Stimulated activated CD4-positive, alpha-beta T cell treated with anti-CD3 and anti-CD28 coated beads, Interleukin-2, amount 100 ng/mL, for 48 hours (primary cell): ENCODE measurements around the gene KMO.
A peak's percentile ranks its signal among the peaks of the same experiment; 100 is the strongest.

ENCODE experiments used
- DNase-seq, 2 donors: peaks; one replicate each; pipeline ENCODE4 v3.0.0-alpha.2; 2020

KMO gene

DNA sequence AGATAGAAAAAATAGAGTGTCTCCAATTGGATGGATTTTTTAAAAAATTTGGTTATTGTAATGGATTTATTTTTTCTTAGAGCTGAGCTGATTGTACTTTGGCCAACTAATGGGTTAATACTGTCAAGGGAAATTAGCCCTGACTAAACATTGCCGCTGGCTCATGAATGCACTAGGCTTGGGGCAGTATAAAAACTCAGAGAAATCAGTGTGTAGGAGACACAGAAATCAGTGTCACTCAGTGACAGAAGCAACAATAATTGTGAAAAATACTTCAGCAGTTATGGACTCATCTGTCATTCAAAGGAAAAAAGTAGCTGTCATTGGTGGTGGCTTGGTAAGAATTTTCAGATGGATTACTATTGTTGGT lies at the start of gene KMO:
Gene KMO, plus strand, starts transcription at position 217 of the 370 bp plus-strand sequence. Its CDS starts 67 bp downstream, at position 284.
- DNase-seq, result no peak

GRCh38 chr1:241482761-241483250 lies 49.4 kb upstream of the KMO start:
- DNase-seq, result no peak

DNA sequence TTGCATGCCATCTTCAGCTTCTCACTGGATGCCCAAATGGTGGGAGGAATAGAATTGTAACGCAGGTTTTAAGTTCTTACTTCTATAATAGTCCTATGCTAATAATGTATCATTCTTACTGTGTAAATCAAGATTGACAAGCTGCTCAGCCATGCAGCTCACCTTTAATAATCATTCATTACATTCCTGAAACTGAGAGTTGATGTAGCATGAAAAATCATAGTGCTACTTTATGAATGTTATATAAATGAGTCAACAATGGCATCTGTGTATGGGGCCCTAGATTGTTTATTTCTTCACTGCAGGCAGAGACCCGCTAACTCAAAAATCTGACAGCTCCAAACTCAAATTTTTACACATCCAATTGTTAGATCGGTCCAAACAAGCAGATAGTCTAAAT lies 47.0 kb upstream of the KMO start:
- no peak for DNase-seq

DNA sequence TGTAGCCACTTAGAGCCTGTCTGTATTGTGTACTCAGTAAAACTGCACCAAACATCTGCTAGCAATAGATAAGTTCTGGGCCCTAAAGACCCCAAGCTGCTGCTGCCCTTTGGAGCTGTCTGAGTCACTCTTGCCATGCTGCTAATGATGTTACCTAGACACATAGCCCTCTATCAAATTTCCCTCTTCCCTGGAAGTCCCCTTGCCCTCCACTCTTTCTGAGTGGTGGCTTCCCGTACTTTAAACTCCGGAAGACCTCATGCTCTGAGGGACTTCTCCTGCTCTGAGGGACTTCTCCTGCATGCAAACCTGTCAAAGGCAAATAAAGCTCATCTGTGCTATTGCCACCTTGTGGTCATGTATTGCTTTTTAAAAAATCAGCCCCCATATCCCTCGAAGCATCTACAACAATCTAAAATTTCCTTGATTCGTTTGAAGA lies 46.6 kb upstream of the KMO start:
- no peak for DNase-seq

- DNase-seq, result no peak
Observed at GRCh38 chr1:241488739-241489138, 43.4 kb upstream of the KMO start.

- DNase-seq, result no peak
Observed at GRCh38 chr1:241495741-241496140, 36.4 kb upstream of the KMO start.

DNA sequence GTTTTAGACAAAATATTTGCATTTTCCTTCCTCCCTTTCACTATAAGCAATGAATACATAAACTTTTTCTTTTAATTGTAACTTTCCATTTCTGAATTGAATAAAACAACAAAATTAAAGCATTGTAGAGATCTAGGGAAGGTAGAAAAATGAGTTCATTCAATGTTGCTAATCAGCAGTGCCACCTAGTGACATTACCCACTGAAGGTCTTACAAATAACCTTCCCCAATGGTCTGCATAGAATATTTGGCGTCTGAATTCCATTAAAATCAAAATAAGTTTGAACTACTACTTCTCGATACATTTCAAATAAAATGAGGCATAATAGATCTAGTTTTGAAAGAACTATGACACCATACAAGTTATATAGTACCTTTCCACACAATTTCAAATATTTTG lies 32.3 kb upstream of the KMO start:
- DNase-seq, result no peak

DNA sequence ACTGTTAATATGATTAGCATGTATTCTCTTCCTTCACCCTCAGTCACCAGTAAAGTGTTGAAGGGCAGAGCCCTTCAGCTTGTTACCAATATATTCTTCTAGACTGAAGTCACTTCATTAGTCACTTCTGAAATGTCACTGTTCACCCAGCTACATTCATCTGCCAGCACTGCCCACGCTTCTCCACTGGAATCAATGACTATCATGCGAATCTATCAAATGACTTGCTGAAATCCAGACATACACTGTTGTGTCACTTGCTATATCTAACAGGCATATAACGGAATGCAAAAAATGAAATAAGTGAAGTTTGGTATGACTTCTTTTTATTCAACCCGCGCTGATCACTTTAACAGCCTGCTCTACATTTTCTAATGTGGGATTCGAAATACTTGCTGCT lies 28.7 kb upstream of the KMO start:
- peak in 1 of 2 donors; percentile 7 for DNase-seq

GRCh38 chr1:241507189-241507863 lies 24.9 kb upstream of the KMO start:
- DNase-seq, result no peak

- no peak for DNase-seq
Observed at GRCh38 chr1:241513378-241513777, 18.8 kb upstream of the KMO start.

DNA sequence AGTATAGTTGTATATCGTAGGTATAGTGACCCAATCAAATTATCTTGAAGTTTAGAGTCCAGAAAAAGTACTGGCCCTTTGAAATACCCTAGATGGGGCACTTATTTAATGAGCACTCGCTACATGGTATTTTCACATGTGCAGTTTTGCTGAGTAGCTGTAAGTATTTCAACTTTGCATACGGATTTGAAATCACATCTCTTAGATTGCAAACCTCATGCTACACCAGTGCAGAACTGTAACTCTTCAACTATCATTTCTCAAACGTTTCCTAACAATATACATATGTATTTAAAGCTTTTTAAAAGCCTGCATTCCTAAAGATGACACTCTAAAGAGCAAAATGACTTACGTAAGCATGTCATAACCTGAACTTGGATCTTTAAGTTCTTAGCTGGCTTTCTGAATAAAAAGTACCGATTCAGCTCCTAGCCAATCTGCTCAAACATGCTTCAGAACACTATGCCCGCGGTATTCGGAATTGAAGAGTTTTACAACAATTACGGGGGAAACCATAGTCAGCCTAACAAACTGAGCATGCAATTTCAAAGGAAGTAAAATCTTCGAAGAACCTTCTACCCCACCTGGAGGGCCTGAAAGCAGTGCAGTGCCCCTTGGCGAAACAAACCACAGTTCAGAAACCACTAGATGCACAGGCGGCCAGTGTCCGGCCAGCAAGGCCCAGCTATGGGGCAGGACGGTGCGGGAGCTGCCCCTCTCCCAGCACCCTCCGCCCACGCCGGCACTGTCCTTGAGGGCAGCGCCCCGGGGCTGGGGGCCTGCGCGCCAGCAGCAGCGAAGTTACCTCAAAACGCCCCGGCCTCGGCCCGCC lies 13.5 kb upstream of the KMO start:
- peak; percentile 19 to 20 for DNase-seq

- DNase-seq, result peak; percentile 86 to 87
Observed at GRCh38 chr1:241519308-241520079, 12.7 kb upstream of the KMO start, which contains the start of gene FH. FH (minus strand) TSS chr1:241519755; CDS start chr1:241519722, 33 bp downstream.

DNA sequence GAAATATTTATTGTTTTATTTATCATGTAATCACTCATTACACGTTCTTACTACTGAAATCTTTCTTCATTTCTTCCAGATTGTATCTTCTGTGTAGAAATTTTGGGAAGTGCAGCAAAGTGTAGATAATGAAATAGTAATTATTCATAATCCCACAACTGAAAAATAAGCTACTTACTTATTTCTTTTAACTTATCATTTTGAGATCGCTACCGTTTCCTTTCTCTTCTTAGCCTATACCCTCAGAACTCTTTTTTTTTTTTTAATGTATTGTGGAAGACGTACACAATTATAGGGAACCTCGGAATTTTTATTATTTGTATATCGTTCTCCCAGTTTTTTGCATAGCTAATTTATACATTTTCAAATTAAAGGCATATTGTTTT lies 12.1 kb upstream of the KMO start:
- DNase-seq, result no peak

- no peak for DNase-seq
Observed at GRCh38 chr1:241521718-241522117, 10.5 kb upstream of the KMO start.

GRCh38 chr1:241525026-241525425 lies 7.2 kb upstream of the KMO start:
- no peak for DNase-seq

DNA sequence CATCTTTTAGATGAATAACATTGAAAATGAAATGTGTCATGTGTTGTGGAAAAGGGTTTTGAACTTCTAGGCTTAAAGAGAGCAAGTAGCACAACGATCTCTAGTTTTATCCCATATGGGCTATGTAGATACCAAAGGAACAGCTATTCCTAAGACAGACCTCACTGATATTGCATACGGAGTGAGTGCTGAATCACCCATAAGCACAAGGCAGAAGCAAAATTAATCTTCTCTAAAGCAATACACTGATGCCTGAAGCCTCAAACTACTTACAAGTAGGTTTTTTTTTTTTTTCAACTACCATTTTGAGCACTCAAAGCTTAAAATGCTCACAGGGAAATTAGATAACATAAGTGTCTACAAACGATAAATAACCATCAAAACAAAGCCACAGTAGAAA lies 5.0 kb upstream of the KMO start:
- no peak for DNase-seq

DNA sequence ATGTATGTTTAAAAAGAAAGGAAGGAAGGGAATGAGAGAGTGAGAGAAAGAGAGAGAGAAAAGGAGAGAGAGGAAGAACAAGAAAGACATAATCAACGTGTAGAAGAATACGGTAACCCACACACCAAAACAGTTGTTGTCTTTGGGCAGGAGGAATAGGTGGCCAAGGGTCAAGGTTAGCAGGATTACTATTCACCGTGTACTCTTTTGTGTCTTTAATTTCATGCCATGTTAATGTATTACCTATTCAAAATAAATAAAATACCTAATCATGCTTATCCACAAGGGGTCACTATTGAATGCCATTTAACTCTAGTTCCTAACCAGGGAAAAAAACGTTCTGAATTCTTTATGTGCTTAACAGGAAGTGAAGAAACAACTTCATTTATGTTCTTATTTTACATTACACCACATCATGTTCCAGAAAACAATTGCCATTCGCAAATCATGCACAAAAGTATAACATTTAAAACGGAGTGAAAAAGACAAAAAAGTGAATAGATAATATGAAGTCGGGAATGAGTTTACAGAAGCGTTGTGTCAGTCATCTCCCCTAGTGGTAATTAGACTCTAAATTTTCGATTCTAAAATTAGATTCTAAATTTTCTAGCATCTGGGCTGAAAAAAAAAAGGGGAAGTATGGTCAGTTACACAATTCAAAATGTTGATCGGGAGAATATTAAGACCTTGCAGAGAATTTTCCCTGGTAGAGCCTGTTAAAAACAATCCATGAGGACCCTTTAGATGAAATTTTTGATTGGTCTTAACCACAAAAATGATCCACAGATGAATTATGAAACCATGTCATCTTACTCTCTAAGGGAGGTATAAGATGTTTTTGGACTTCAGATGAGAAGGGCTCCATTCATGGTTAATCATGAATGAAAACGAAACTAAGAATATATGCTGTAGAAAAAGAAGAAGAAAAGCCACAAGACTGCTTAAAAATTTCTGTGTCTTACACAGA lies 700 bp upstream of the KMO start:
- no peak for DNase-seq

DNA sequence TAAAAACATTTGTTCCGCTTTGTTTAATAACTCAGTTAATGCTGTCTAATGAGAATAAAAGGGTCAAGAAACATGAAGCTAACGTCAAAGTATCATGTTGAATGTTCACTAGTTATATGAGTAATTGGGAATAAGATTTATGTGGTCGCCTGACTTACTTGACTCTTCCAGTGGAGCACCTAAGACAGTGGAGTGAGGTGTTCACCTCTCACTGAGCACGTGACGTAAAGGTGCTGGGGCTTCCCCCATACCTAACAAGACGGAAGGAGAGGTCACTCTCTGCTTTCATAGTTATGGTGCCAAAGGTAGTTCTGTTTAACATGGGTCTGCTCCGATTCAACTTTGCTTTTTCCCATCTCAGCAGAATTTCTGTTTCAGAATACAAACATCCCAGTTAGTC lies 686 bp downstream of the KMO start:
- peak in 1 of 2 donors; percentile 3 for DNase-seq

GRCh38 chr1:241533326-241534115 lies 1.3 kb downstream of the KMO start:
- no peak for DNase-seq

DNA sequence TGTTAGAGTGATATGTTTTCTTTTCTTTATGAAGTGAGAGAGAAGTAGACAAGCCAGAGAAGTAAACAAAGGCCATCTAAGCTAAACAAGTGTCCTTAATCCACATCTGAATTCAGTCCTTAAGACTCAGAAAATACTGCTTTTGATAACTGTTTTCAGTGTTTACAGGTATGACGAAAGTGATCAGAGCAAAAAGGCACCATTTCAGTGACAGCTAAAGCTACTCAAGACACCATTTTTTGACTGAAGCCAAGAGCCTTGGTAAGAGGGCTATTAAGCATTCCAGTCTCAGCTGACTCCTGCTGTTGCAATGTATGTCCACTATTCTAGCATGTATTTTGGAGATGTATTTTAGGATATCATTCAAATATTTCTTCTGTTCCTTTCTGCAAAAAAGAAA lies 4.1 kb downstream of the KMO start:
- DNase-seq, result no peak

- DNase-seq, result no peak
Observed at GRCh38 chr1:241536969-241537368, 4.8 kb downstream of the KMO start.
